ENCODE results near the gene CRIM1.

Gene CRIM1

GRCh38 chr2:36565712-36566111 is 210.1 kb downstream of the CRIM1 start:
- DNase-seq, result no peak

DNA sequence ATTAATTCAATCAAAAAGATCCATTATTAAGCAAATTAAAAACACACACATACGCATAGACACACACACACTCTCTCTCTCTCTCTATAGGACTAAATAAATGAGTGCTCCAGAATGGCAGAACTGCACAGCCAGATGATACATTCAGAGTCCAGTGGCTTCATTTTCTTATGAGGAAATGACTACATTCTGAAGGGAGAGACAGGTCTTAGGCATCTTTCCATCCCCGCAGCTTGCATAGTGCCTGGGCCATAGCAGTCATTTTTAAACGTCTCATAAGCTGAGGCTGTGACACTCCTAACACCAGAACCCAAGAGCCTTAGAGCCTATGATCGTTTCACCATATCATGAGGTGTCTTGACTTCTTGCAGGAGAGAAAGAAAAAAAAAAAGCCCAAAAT is 211.3 kb downstream of the CRIM1 start:
- DNase-seq, result no peak

GRCh38 chr2:36567711-36568408 is 212.3 kb downstream of the CRIM1 start:
- DNase-seq, result no peak

GRCh38 chr2:36568516-36569246 is 213.1 kb downstream of the CRIM1 start:
- DNase-seq, result no peak

DNA sequence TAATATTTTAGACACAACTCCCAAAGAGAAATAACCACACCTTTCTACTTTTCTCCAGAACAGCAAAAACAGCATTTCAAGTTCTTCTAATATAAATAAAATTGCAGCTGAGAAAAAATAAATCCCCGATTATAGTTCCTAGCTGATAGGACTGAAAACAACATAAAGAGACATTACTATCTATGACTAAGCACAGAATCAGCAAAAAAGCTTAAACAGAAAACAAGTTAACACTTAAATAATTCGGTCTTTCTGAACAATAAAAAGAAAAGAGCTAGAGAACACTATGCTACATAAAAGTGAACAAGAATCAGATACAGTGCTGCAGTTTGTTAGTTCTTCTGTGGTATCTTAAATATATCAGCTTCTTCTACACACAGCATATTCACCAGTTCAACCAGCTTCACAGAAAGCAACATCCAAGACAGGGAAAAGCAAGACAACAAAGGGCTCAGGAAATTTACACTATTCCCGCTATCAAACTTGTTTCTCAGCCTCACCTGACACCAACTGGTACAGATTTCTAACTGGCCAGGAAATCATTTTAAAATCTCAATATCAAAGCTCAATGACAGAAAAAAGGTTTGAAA is 213.8 kb downstream of the CRIM1 start:
- no peak for DNase-seq

- DNase-seq, result no peak
Observed at GRCh38 chr2:36570416-36570815, 214.8 kb downstream of the CRIM1 start.

GRCh38 chr2:36572054-36572718 is 216.6 kb downstream of the CRIM1 start:
- no peak for DNase-seq

DNA sequence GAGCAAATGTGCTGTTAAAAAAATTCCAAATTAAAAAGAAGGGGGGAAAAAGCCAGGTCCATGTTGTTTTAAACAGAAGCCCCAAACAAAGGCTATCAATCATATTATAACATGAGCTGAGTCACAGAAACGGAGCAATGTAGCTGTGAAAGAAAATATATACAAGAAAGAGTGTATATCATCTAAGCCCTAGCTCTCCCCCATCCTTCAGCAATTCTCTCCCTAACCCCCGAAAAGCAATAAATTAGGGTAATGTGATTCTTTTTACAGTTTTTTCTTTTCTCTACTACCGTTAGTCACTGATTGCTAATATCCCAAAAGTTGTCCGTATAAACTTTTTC is 217.1 kb downstream of the CRIM1 start:
- no peak for DNase-seq

DNA sequence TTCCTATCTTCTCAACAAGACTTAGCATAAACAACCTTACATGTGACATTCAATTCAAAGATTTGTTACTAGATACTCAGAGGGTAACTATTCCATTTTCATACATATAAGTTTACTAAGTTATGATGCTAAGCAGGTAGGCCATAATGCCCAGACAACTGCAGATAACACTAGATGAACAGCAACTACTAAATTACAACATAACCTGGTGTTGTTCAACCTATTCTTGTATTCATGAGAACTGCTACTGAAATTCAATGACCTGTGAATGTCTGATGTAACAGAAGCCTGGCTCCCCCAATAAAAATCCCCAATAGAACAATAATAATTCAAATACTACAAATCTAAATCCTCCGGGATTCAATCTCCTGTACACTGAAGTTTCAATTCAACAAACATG is 217.6 kb downstream of the CRIM1 start:
- no peak for DNase-seq

GRCh38 chr2:36574560-36574959 is 219.0 kb downstream of the CRIM1 start:
- no peak for DNase-seq

DNA sequence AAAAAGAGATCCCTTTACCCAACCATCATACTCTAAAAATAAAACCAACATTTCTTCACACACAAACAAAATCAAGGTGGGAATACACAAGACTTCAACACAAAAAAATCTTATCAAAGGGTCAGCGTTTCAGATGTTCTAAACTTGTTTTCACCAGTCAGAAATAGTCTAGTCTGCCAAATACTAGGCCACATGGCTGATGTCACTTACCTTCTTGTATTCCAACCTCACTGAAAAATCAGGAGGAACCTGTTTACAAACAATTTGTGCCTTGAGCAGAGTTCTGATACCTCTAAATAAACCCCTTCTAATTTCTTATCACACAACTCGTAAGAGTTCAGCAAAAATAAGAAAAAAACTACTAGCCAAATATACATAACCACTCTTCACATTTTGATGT is 222.3 kb downstream of the CRIM1 start:
- DNase-seq, result no peak

DNA sequence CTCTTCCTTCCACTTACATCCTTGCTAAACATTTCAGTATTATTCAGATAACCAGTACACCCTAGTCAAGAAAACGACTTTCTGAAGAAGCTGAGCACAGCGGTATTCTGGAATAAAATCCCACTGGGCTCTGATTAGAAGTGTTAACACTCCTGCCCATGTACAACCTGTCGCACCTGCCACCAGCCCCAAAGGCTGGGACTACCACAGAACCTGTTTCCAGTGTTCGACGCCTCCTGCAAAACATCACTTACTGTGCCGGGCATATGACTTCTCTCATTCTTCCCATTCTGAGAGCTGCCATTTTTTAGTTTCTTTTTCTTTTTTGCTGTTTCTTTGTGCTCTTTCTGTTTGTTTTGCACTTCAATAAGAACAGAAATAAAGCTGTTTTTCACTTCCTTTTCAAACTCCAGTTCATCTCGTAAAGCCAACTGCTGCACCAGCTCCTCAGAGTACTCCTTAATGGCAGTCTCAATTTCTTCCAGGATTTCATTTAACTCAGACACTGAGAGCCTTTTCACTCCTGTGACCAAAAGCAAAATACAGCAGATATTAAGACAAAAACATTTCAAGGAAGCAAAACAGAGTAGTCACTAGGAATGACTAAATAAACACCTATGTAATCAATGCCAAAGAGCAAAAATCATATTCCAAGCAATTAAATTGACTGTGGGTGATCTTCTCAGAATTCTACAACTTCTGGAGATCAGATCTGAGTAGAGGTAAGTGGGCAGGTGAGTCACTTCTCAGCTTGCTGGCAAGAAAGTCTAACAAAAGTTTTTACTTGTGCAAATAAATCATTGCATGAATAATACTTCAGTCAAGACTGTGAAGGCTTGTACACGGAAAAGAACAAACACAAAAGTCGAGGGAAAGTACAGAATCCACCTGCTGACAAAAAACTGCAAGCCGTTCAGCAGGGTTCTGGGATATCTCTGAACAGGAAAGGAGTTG is 223.0 kb downstream of the CRIM1 start:
- DNase-seq, result no peak

DNA sequence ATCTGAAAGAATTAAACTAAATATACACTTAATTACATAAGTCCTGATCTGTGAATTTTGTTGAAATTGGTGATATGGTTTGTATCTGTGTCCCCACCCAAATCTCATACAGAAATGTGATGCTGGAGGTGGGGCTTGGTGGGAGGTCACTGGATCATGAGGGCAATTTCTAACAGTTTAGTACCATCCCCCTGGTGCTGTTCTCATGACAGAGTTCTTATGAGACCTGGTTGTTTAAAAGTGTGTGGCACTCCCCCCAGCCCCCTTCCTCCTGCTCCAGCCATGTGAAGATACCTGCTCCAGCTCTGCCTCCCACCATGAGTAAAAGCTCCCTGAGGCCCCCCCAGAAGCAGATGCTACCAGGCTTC is 223.7 kb downstream of the CRIM1 start:
- DNase-seq, result no peak

DNA sequence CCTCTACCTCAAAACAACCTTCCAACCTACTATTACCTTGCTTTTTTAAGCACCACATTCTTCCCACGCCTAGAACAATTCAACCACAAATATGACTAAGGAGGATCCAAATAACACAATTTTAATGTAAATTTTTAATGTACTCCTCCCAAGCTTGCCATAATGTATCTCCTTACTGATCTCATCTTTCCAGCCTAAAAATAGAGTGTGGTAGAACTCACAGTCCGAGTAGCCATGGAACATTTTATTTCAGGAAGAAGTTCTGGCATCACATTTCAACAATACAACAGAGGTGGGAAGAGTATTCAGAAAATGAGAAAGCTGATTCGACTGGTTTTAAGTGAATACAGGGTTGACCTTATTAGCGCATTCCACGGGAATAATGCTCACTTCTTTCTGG is 227.0 kb downstream of the CRIM1 start:
- DNase-seq, result no peak

GRCh38 chr2:36582951-36583350 is 227.4 kb downstream of the CRIM1 start:
- DNase-seq, result no peak

DNA sequence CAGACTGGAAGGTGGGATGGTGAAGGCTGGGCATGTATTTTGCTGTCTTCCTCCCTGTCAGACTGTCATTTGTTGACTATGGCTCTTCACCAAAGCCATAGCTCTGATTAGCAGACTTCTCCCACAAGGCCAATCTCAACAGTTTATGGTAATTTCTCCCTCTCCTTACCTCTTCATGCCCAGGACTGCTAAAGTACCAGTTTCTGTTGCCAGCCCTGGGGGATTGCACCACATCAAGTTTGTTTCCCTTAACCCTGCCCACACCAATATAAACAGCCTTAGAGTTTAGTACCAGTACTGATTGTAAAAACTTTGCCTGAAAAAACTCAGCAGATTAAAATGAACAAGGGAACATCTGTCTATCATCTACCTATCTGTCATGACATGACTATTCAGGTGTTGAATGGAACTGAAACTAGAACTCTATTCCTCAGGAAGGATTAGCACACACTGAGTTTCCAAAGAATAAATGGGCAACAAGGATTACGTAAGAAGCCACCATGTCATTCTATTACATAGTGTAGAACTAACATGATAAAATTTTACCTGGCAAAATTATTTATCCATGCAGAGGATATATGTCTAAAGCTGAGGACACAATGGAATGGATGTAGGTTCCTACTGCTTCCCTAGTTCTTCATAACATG is 228.7 kb downstream of the CRIM1 start:
- no peak for DNase-seq

DNA sequence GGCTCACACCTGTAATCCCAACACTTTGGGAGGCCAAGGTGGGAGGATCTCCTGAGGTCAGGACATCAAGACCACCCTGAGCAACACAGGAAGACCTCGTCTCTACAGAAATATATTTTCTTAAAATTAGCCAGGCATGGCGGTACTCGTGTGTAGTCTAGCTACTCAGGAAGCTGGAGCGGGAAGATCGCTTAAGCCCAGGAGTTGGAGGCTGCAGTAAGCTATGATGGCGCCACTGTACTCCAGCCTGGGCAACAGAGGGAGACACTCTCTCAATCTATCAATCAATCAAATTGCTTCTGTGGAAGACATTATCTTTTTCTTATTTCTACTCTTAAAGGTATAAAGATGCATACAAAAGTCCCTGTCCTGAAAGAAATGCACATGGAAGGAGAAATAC is 231.1 kb downstream of the CRIM1 start:
- no peak for DNase-seq

GRCh38 chr2:36587101-36587500 is 231.5 kb downstream of the CRIM1 start:
- no peak for DNase-seq

DNA sequence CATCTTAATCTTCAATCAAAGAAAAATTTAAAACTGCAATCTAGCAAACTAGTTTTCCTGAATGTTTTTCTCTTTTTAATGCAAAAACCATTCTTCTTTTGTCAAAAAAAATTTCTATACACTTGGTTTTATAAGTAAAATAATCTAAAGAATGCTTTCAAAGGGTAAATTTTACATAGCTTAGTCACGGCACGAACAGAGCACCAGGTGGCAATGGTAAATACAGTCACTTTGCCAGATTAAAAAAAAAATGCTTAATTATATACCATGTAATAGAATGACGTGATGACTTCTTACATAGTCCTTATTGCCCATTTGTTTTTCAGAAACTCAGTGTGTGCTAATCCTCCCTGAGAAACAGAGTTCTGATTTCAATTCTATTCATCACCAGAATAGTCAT is 232.0 kb downstream of the CRIM1 start:
- DNase-seq, result no peak

DNA sequence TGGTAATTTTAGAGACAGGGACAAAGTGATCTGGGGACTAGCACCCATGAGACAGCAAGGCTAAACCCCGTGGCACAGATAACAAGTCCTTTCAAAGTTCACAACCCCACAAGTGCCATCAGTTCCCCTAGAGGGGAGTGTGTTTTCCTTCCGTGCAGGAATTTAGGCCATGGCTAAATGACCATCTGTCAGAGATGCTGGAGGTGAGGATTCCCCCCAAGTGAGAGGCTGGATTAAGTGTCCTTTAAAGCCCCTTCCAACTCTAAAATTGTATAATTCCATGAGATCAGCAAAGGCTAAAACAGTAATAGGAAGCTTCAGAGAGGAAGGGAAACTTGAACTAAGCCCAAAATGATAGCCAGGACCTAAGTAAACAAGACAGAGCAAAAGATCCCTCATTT is 233.7 kb downstream of the CRIM1 start:
- no peak for DNase-seq

GRCh38 chr2:36594849-36595248 is 239.3 kb downstream of the CRIM1 start:
- DNase-seq, result no peak

- no peak for DNase-seq
Observed at GRCh38 chr2:36596397-36596796, 240.8 kb downstream of the CRIM1 start.
